GM19438 (cell line): ENCODE measurements around the gene DST.
"Not testable (repeated sequence)": the region's sequence is repeated elsewhere in the genome, so short reads cannot be mapped to it uniquely, and the experiment has no call there.

Source experiments
- ATAC-seq: cut with Tn5 transposase; IDR thresholded peaks from one replicate; pipeline ENCODE4 v1.9.1; 2021; ENCODE audit warnings: low read depth; ENCODE audit not compliant: unreplicated experiment

Gene DST

DNA sequence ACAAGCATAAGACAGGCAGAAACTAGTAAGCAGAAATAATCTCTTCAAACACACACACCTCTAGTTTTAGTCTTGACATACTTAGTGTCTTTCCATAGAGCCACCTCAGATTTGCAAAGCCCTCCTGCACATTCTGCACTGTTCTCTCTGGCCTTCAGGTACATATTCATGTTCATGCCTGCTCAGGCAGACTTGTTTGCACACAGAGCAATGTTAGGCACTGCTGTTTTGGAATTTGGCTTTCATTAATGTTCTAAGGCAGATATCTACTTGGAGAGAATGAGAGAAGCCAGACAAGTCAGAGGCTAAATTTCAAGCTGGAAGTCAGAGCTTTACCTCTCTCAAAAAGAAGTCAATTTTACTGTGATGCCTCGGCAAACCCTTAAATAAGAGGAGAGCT, 21.3 kb upstream of the DST start:
- no peak for ATAC-seq

DNA sequence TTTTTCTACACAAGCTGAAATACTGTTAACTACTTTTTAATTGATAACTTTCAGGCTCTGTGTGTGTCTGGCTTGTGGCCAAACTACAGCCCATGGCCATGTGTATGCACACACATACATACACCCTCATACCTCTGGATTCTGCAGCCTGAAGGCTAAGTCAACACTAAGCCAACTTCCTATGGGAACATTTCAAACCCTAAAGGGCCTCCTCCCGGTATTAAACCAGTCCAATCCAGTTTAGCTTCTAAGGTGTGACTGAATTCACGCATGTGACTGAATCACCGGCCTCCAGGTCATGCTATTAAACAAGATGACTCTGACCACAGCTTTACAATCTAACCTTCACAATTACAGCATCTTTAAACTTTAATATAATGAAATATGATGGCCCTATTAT, 20.7 kb upstream of the DST start:
- no peak for ATAC-seq

DNA sequence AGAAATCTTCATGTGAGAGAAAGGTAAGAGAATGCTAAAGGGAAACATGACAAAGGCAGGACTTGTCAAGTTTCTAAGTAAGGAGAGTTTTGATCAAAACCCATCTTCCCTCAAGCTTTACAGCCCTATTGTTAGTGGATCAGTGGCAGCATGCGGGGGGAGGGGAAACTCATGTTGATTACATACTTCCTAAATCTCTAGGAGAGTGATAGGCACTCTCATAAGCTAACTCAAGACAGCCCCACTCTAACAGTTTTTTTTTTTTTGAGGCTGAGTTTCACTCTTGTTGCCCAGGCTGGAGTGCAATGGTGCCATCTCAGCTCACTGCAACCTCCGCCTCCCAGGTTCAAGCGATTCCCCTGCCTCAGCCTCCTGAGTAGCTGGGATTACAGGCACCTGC, 18.6 kb upstream of the DST start:
- ATAC-seq = not testable (repeated sequence)

DNA sequence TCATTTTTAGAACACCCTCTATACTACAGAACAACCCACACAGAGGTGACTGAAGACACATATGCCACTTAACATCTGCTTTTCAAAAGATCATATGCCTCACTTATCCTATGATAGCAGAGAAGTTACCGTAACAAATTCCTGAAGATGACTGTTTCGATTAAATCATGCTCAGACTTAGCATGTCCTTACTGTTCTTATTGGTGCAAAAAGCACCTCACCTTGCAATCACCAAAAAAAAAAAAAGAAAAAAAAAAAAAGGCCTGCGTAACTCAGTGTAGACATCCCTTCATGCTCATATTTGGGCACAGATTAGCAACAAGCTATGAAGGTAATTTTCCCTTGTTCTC, 17.7 kb upstream of the DST start:
- peak; percentile 31 for ATAC-seq

DNA sequence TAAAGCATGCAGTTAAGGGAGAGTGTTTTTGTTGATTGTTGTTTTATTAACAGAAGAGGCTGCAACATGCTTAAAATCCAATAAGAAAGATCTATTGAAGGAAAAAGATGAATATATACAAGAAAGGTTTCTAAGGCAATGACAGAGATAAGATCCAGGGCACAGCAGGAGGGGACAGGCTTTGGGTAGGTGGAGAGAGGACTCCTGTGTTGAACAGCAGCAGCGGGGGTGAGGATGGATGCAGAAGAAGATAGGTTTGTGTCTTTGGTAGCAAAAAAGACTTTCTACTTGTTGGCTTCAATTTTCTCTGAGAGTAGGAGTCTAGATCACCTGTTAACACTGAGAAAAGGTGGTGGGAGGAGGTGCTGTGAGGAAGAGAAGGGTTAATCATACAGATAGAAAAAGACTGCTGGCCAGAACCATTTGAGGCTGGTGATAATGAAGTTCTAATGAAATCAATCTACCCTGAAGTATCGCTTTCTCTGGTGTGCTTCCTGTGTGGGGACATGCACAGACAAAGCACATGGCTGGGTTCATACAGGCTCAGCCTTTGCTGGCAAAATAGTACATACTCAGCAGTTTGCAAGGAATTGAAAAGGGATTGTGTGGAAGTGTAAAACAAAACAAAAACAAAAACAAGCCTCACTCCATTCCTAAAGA, 17.2 kb upstream of the DST start:
- ATAC-seq = peak; percentile 93

DNA sequence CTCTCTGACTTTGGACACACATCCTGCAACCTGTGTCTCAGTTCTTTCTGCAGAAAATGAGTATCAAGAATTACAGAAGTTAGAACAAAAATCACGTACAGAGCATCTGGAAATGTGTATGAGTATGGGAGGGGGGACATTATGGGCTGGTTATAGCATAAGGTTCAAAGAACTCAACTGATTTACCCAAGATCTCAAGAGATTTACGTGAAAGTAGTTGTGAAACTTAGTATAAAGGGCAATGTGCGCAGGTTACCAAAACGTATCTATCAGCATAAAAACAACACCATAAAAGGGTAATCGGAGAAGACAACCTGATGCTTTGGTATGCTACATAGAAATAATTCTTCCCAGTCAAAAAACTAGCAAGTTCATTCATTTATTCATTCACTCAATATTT, 15.6 kb upstream of the DST start:
- no peak for ATAC-seq

DNA sequence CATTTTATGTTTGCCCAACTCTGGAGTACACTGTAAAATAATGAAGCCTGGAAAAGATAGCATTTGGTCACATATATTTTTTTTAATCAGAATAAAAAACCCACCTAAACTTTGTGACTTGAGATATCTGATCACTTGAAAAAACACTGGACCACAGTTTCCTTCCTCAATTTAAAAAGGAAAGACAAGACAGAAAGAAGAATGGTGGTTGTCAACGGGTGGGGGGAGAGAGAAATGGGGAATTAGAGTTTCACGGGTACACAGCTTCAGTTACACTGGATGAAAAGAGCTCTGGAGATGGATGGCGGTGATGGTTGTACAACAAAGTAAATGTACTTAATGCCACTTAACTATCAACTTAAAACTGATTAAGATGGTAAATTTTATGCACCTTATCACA, 14.7 kb upstream of the DST start:
- no peak for ATAC-seq

DNA sequence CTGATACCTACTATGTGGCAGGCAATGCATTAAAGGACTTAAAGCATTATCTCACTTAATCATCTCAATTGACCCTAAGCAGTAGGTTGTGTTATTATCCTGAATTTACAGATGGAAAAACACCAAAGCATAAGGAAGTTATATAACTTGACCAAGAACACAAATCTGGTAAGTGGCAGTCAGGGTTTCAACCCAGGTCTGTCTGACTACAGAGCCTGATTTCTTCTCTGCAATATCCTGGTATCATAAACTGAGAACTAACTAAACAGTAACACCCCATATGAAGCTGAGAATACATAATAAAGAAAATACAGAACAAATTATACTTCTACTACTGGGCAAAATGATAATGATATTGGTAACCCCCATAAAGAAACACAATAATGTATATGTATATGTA, 13.8 kb upstream of the DST start:
- ATAC-seq = no peak

DNA sequence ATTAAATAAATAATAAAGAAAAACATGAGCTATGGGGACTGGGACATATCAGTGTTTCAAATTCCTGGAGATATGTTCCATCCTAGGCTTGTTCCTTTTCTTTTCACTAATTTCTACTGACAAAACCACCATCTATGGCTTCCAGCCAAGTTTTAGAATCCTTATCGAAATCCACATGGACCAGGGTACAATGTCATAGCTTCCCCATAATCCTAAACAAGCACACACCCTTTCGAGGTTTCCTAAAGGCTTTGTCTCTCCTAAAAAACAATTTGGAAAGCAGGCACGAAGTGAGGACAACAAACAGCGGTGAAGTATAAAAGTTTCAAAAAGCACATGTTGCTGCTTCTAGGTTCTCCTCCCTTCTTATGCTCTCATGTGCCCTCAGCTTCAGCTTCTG, 13.3 kb upstream of the DST start:
- no peak for ATAC-seq

DNA sequence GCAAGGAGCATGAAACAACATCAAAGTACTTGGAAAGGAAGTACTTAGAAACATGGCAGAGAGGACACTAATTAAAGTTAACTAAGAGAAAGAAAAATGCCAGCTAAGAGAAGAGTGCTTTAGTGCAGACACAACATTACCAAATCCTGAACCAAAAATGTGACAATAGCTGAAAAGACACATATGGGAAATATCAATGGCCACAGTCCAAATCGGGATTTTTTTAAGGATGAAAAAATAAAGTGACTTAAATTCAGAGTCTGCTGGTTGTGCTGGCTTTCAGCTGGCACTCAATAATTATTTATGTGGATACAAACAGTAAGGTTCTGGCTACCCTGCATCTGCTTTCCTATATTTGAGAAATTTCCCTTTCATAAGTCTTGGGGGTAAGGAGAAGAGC, 12.6 kb upstream of the DST start:
- ATAC-seq = no peak

- ATAC-seq = no peak
Observed at GRCh38 chr6:56652994-56653393, 10.3 kb upstream of the DST start.

DNA sequence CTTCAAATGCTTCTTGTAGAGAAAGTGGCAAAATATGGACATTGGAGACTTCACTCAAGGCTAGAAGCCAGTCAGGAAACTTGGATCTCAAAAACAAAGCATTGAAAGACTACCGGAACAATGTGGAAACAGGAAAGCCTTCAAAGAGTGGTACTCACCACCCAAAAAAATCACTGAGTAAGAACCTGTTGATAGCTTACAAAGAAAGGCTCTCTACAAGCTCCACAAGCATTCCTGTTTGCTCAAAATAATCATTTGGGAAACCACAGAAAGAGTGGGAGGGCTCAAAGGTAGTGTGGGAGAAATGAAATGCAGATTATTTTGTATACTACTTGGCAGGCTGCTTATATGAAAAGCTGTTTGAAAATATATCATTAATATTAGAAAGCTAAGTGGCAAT, 9.5 kb upstream of the DST start:
- ATAC-seq = no peak

DNA sequence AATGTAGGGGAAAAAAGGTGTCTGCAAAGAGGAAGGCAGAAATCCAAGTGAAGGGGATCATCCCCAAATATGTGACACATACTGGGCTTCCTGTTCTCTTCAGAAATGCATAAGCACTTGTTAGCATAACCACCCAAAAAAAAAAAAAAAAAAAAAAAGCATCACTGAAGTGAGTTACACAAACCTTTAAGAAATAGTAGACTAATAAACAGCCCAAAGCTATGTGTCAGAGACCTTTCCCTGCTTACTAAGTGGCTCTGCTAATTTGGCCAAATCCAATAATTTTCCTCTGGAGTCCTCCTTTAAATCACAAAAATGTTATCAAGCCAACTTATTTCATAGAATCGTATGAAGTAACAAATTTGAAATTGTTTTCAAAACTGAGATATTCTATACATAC, 7.5 kb upstream of the DST start:
- no peak for ATAC-seq

GRCh38 chr6:56649782-56650181, 7.1 kb upstream of the DST start:
- ATAC-seq = no peak

DNA sequence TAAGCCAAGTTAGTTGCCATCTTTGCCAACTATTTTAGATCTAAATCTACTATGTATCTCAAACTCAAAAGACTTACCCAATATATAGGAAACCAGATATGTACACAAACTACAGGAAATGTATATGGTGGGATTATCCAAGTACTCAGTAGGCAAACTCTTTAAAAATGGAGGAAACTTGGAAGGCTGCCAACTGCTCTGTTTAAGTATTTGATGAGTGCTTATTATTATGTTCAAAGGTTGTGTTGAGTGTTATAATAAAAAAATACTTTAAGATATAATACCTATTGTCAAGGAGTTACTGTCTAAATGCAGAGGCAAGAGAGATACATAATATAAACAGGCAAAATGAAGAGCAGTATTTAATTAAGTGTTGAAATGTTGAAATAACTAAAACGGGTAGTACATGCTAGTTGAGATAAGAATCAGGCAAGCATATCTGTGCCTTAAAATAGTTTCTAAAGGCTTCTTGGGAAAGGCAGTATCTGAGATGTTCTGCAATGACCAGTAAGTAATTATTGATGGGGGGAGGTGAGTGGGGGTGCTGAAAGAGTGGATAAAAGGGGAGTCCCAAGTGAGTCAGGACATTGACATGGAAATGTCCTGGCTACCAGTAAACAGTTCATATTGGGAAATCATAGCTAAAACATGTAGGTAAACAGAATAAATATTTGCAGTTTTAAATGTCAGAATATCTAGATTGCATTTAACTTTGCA, 6.5 kb upstream of the DST start:
- ATAC-seq = no peak

- no peak for ATAC-seq
Observed at GRCh38 chr6:56647172-56647762, 4.6 kb upstream of the DST start.

- ATAC-seq = no peak
Observed at GRCh38 chr6:56644366-56644765, 1.7 kb upstream of the DST start.

DNA sequence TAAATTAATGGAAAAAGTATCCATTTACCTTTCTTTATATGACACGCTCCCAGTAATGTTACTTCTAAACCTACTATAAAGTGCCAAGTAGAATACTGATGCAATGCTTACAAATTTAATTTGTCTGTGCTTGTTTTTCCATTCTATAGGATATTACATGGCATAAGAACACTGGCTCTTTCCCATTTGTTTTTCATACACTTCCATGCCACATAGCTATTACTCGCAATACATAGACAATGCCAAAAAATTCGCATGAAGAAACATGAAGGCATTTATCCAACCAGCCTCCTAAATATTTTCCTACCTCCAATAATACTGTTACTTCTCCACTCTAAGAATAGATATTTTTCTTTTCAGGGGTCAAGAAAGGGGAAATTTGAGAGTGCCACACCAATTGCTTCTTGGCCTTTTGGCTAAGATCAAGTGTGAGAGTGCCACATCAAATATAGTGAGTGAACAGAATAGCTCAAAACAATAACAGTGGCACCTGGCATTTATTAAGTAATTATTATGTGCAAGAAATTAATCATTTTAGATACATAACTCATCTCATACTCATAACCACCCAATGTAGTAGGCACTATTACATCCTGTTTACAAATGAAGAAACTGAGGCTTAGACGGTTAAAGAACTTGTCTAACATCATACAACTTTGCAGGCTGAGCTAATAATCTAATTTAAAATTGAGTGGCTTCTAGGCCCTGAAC, 845 bp upstream of the DST start:
- ATAC-seq = no peak

- no peak for ATAC-seq
Observed at GRCh38 chr6:56640374-56640773, 2.3 kb downstream of the DST start.

GRCh38 chr6:56638760-56639159, 3.9 kb downstream of the DST start:
- ATAC-seq = no peak

DNA sequence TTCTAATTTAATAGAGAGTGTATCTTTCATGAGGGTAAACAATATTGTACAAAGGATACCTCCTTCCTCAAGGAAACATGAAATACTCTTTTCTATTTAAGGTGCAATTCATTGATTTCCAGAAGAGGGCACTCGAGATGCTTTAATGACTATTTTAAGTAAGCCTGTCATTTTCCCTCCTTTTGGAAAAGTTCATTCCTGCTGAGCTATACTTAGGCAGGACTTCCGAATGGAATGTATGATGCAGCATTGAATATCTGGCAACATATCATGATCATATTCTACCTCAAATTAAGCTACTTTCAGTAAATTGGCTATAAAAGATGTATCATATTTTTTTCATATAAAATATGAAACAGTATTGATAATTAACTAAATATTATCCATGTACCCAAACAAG, 5.0 kb downstream of the DST start:
- no peak for ATAC-seq

DNA sequence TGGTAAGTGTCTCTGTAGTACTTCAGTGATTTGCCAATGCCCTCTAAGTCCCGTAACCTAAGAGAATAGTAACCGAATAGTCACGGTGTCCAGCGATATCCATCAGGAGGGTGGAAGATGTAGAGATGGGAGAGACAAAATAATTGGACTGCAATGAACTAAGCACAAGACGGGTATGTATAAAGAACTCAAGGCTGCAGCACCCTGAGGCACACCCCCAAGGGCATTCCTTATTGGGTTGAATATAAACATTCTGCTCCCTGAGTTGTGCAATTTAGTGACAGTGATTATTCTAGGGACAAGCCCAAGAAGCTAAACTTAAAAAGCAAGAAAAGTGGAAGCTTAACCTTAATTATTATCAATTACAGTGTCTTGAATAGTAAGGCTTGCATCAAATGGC, 14.6 kb downstream of the DST start:
- no peak for ATAC-seq
